Measurements from ENCODE around the gene JAK3. TPM values are rescaled to one million over a fixed set of nuclear protein-coding genes. Genes with fewer than 3 reads are reported as not detected.

JAK3 gene
- total RNA-seq, 1 donor from 2014 or later: 10.8 TPM

GRCh38 chr19:17829855-17830566 is 17.8 kb downstream of the JAK3 start:
- Histone ChIP-seq H3K36me3 (no peaks in the 10 kb centered on the region), H3K27ac (no peak overlapping the region), H3K9me3 (no peaks in the 10 kb centered on the region), H3K4me1 (peaks cover 7% of the 10 kb centered on the region), H3K4me3 (peak overlapping the region in 1 of 2 donors; percentile 3), H3K27me3 (no peaks in the 10 kb centered on the region)
- intact Hi-C loops (cut with DNase I): no loop called here
- no peak for TF ChIP-seq CTCF (IDR thresholded peaks at IDR 0.05)
- no peak for TF ChIP-seq POLR2AphosphoS5 (IDR thresholded peaks at IDR 0.05; ENCODE audit: insufficient read depth in 1 of 2, low read depth in 1 of 2)
- TF ChIP-seq POLR2A (IDR thresholded peaks at IDR 0.05): no peak
- DNase-seq (ENCODE audit: extremely low spot score in 2 of 2): no peak

GRCh38 chr19:17826508-17827056 is 21.2 kb downstream of the JAK3 start:
- DNase-seq (ENCODE audit: extremely low spot score in 2 of 2): no peak
- Histone ChIP-seq H3K9me3 (no peaks in the 10 kb centered on the region), H3K4me1 (peaks cover 7% of the 10 kb centered on the region), H3K4me3 (no peak overlapping the region), H3K36me3 (no peaks in the 10 kb centered on the region), H3K27ac (no peak overlapping the region), H3K27me3 (no peaks in the 10 kb centered on the region)
- intact Hi-C loops (cut with DNase I): no loop called here
- TF ChIP-seq POLR2AphosphoS5 (IDR thresholded peaks at IDR 0.05; ENCODE audit: insufficient read depth in 1 of 2, low read depth in 1 of 2): no peak
- no peak for TF ChIP-seq POLR2A (IDR thresholded peaks at IDR 0.05)
- TF ChIP-seq CTCF (IDR thresholded peaks at IDR 0.05): no peak

GRCh38 chr19:17824339-17824738 is 23.4 kb downstream of the JAK3 start:
- Histone ChIP-seq H3K27me3 (no peaks in the 10 kb centered on the region), H3K9me3 (no peaks in the 10 kb centered on the region), H3K4me1 (no peaks in the 10 kb centered on the region), H3K27ac (no peak overlapping the region), H3K4me3 (no peak overlapping the region), H3K36me3 (no peaks in the 10 kb centered on the region)
- DNase-seq (ENCODE audit: extremely low spot score in 2 of 2): no peak
- intact Hi-C loops (cut with DNase I): no loop called here
- TF ChIP-seq POLR2AphosphoS5 (IDR thresholded peaks at IDR 0.05; ENCODE audit: insufficient read depth in 1 of 2, low read depth in 1 of 2): no peak
- TF ChIP-seq CTCF (IDR thresholded peaks at IDR 0.05): no peak
- no peak for TF ChIP-seq POLR2A (IDR thresholded peaks at IDR 0.05)

GRCh38 chr19:17821190-17821589 is 26.6 kb downstream of the JAK3 start, which contains the start of gene INSL3:
TSS of gene INSL3 (minus strand) at chr19:17821519. CDS start at chr19:17821506, 13 bp downstream.
- H3K27me3 ChIP-seq: no peaks in the 10 kb centered on the region
- H3K36me3 ChIP-seq: no peaks in the 10 kb centered on the region
- no peak for DNase-seq (ENCODE audit: extremely low spot score in 2 of 2)
- H3K4me3 ChIP-seq: no peak within 1 kb of the TSS
- H3K27ac ChIP-seq: no peak within 1 kb of the TSS
- TF ChIP-seq POLR2A (IDR thresholded peaks at IDR 0.05): no peak
- no peak for TF ChIP-seq POLR2AphosphoS5 (IDR thresholded peaks at IDR 0.05; ENCODE audit: insufficient read depth in 1 of 2, low read depth in 1 of 2)
- no peak for TF ChIP-seq CTCF (IDR thresholded peaks at IDR 0.05)
- H3K4me1 ChIP-seq: no peaks in the 10 kb centered on the region
- H3K9me3 ChIP-seq: no peaks in the 10 kb centered on the region
- intact Hi-C loops (cut with DNase I): no loop called here

Data from vagina (tissue), 2 donors.